GM19240 (cell line): ENCODE measurements around the gene COPS9.
A peak's percentile ranks its signal among the peaks of the same experiment; 100 is the strongest.

Experiments
- DNase-seq: peaks from one replicate; pipeline ENCODE4 v3.0.0; 2011; ENCODE audit warnings: low spot score; ENCODE audit not compliant: insufficient read length

Gene COPS9

DNA sequence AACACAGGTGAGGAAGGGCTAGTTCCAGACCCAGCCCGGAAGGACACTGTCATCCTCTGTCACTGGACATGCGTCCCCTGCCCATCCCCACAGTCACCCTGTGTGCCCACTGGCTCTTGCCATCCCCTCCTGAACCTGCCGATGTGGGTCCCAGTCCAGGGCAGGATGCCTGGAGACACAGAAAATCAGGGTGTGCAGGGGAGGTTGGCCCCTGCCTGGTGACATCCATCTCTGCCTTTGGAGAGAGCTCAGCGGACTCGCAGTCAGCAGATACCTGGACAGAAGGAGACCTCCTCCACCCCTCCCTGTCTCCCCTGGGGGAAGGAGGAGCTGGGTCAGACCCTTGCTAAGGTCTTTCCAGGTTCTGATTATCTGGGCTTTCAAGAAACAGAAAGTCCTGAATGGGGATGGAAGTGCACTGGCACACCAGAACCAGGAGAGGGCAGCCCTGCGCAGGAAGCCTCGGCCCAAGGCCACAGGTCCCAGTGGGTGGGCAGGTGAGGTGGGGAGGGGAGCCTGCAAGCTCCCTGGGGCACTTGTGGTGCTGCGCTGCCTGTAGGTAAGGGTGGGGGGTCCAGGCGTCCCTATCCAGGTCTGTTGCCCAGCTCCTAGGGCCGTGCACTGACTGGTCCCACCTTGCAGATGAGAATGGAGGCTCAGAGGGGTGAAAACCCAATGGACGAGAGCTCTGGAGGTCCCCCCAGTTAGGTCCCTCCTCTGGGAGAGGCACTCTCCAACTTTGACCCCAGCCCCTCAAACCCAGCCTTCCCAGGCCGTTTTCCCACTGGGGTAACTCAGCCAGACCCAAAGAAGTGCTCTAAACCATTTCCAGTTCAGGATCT is 14.1 kb upstream of the COPS9 start:
- DNase-seq = peak; percentile 68

DNA sequence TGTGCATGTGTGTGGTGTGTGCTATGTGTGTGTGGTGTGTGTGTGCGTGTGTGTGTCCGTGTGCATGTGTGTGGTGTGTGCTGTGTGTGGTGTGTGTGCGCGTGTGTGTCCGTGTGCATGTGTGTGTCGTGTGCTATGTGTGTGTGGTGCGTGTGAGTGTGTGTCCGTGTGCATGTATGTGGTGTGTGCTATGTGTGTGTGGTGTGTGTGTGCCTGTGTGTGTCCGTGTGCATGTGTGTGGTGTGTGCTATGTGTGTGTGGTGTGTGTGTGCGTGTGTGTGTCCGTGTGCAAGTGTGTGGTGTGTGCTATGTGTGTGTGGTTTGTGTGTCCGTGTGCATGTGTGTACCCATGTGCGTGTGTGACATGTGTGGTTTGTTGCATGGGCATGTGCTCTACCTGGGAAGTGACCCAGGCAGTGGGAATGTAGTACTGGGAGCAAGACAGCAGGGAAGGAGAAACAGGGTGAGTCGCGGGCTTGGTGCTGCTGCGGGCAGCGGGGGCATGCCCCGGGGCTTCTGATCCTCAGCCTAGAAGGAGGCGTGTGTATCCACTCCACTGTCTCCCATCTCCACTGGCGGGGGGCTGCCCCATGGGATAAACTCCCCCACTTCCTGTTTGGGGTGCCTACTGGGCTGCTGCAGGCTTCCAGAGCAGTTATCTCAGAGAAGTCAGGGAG is 11.9 kb upstream of the COPS9 start:
- no peak for DNase-seq

DNA sequence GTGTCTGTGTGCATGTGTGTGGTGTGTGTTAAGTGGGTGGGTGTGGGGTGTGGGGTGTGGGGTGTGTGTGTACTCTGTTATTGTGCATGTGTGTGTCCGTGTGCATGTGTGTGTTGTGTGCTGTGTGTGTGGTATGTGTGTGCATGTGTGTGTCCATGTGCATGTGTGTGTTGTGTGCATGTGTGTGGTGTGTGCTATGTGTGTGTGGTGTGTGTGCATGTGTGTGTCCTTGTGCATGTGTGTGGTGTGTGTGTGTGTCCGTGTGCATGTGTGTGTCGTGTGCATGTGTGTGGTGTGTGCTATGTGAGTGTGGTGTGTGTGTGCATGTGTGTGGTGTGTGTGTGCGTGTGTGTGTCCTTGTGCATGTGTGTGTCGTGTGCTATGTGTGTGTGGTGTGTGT is 11.3 kb upstream of the COPS9 start:
- no peak for DNase-seq

DNA sequence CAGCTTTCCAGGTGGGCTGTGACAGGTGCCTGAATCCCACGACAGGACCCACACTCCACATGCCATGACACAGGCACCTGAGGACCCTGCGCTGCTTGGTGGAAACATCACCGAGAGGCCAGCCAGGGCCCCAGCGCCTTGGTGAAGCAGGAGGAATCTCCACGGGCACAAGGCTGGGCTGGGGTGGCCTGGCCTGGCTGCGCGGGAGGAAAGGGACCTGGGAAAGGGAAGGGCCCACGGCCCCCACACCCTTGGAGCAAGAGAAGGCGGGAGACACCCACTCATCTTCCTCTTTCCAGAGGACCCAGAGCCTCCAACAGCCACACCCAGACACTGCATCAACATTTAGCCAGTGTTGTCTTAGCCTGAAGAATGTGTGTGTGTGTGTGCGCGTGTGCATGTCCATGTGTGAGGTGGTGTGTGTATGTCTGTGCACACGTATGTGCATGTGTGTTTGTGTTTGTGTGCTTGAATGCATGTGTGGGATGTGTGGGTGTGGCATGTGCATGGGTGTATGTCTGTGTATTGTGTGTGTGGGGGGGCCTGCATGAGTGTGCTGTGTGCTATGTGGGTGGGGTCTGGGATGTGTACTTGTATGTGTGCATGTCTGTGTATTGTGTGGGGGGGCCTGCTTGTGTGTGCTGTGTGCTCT is 10.6 kb upstream of the COPS9 start:
- DNase-seq = no peak

DNA sequence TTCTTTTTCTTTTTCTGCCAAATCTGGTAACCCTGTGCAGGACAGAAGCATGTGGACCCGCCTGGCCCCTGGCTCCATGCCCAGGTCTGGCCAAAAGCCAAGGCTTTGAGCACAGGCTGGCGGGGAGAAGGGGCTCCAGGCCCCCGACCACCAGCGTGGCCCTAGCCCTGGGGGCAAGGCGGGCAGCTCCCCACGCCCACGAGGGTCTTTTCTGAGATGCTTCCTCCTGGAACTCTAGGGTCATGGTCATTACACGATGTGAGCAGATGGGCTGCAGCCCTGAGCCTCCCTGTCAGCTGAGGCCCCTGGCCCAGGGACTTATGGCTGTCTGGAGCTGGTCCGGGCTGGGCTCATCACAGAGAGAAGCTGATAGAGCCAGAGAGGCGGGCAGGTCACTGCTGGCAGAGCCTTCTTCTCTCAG is 10.0 kb upstream of the COPS9 start:
- DNase-seq = no peak

DNA sequence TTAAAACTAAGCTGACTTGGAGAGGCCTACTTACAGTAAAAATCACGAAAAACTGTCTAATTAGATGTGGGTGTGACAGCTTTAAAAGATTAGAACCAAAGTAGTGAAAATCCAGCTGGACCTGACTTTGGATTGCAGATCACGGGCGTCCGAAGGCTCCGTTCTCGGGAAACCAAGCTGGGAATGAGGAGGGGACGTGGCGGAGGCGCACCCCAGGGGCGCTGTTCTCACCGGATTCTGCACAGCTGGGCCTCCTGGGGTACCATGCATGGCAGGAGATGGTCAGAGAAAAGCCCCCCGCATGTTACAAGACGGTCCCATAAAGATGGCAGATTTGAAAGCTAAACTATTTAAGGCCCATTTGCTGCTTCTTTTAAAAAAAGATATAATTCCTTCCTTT is 9.4 kb upstream of the COPS9 start:
- no peak for DNase-seq

DNA sequence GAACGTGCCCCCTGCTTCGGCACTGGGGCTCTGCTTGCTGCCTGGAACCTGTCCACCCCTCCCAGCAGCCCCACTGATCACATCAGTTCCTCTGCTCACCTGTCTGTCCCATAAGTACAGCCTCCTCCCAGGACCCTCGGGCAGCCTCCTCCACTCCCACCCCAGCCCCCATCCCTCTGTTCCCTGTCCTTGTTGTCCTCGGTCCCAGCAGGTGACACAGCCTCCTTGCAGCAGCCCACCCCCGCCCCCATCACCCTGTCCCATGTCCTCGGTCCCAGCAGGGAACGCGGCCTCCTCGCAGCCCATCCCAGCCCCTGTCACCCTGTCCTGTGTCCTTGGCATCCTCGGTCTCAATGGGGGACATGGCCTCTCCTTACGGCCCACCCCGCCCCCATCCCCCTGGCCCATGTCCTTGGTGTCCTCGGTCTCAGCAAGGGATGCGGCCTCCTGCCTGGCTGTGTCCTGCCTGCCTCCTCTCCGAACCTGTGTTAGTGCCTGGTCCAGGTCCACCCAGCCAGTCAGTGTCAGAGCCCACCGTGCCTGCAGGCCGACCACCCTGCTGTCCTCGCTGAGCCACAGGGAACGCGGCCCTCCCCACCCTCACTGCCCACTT is 8.7 kb upstream of the COPS9 start:
- no peak for DNase-seq

DNA sequence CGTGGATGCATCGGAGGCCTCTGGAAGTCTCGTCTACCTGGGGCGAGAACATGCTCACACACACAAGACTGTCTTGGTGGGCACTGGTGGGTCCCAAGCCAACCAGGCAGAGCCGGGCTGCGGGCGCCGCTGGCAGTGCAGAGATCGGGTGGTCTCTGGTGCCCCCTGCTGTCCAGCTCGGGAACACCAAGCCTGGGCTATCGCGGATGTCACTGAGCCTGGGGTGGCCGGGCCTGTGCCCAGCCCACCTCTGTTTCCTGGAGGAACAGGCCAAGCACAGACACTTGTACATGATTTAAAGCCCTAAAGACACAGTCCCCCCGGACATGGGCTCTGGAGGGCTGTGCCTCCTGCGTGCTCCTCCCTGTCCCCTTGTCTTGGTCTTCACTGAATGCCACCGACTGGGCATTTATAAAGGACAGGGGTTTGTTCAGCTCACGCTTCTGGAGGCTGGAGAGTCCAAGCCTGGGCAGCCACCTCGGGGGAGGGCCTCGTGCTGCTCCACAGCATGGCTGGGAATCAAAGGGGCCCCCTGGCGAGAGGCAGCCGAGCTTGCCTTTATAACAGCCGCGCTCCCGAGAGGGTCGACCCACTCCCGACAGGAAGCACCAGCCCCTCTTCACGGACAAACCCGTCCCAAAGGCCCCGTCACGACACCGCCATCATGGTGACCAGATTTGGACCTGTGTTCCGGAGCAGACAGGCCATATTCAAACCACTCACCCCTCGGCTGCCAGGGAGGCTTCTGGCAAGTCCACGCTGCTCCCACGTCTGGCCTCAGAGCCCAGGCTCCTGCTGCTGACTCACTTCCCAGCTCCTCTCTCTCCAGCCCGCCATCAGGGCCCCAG is 7.9 kb upstream of the COPS9 start:
- peak; percentile 70 for DNase-seq

DNA sequence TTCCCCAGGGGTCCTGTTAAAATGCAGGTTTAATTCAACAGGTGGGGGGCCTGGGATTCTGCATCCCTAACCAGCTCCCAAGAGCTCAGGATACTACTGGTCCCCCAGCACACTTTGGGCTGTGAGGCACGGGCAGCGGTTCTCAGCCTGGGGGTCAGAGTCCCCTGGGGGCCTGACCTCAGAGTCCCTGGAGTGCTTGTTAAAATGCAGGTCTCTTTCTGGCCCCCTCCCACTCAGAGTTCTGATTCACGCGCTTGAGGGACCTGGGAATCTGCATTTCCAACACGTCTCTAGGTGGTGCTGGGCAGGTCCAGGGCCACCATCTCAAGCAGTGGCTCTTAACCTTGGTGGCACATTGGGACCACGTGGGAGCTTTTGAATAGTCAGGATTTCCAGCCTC is 7.2 kb upstream of the COPS9 start:
- no peak for DNase-seq

DNA sequence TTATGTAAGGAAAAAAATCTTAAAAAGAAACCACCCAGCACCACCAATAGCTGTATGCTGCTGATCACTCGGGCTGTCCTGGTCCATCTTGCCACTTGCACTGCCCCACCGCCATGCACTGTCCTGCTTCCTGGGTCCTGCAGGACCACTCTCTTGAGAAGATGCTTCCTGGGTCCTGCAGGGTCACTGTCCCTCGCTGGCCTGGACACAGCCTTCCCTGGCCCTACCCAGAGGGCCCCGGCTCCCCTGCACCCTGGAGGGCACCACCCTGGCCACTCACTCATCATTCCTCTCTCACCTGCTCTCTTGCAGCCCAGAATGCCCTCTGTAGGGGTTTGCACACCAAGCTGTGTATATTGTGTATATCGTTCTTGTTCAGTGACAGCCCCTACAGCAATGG is 6.8 kb upstream of the COPS9 start:
- no peak for DNase-seq

DNA sequence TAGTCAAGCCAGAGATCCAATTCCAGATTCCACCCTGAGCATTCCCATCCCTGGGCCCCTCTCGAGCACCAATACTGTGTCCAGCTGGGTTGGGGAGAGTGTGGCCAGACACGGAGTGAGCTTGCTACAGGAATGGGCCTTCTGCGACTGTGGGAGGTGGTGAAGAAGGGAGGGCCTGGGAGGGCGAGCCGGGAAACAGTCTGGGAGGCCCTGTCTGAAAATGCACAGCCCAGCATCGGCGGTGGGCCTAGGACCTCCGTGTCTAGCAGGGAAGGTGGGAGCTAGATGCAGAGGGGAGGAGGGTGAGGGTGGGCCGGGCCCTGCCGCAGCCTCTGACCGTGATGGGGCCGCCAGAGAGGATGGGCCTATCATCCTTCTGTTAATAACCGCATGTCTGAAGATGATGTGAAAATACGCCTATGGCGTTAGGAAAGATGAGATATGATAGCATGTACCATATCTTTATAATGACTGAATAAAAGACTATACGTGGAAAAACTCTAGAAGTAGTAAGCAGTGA is 6.2 kb upstream of the COPS9 start:
- DNase-seq = no peak

DNA sequence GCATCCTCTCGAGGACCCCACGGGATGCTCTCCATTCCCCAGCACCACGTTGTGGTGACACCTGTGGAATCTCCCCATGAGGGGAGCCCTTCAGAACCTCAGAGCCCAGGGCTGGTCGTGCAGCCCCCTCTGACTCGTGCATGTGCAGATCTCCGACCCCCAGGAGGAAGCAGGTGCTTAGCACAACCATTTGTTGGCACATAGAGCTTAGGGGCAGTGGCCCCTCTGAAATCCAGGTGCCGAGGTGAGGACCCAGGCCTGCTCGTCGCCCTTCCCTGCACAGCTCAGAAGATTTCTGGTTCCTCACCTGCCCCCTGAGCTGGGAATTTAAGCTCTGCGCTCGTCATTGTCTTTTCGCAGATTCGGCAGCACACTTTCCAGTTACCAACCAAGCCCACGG is 5.6 kb upstream of the COPS9 start:
- no peak for DNase-seq

DNA sequence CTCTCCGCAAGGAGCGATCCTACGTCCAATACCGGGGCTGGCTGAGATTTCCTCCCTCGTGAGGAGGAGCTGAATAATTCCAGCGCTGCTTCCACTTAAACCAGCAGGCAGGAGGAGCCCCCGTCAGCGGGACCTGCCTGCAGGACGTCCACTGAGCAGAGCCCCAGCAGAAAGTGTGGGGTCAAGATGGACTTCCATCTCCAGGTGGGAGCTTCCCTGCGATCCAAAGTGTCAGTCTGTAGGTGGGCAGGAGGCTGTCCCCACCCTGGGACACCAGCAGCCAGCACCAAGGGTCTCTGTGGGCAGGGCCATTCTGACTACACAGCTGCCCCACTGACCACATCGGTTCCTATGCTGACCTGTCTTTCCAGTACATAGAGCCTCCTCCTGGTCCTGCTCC is 4.8 kb upstream of the COPS9 start:
- DNase-seq = no peak

DNA sequence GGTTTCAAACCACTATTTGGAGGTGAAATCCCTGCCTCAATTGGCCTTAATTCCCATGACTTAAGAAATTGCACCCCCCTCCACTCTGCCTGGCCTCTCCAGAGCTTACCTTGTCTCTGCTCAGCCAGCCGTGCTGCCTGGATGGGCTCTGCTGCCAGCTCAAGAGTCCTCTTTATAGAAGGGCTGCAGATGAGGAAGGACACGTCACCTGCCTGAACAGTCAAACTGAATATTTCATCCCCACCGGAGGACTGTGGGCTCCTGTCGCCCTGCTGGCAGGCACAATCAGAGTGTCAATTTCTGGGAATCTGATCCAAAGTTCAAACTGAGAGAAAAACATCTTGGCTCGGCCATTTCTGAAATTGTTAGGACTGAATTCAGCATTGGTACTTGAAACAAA is 4.4 kb upstream of the COPS9 start, which contains the start of gene OTOS:
TSS of gene OTOS (minus strand) at position 148 of the 400 bp plus-strand sequence. CDS start 332 bp downstream, outside the sequence.
- no peak for DNase-seq

DNA sequence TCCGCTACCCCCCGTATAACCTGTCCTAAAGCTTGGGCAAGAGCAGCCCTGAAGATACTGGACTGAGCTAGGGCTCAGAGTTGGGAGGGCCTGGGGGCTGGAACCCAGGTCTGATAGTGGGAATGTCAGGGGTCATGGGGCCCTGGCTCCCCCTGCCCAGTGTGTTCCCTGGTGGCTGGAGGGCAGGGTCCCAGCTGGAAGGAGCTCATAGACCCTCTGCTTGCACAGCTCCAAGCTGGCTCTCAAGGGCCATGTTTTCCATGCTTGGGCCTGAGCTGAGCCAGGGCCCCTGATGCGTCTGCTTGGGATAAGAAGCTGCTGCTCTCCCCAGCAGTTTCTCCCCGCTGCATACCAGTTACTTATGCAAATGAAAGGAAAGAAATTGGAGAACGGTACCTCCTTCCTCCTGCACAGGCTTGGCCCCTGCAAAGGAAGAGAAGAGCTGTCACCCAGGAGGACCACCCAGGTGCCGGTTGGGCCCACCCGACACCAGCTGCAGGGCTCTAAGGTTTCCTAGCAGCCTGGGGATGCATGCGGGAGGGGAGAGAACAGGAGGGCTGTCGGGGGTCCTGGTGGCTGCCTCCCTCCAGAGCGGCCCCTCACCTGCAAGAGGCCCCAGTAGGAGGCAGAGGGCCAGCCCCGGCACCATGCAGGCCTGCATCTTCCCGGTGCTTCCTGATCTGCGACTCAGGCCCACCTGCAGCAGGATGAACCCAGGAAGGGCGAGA is 3.7 kb upstream of the COPS9 start:
- no peak for DNase-seq

DNA sequence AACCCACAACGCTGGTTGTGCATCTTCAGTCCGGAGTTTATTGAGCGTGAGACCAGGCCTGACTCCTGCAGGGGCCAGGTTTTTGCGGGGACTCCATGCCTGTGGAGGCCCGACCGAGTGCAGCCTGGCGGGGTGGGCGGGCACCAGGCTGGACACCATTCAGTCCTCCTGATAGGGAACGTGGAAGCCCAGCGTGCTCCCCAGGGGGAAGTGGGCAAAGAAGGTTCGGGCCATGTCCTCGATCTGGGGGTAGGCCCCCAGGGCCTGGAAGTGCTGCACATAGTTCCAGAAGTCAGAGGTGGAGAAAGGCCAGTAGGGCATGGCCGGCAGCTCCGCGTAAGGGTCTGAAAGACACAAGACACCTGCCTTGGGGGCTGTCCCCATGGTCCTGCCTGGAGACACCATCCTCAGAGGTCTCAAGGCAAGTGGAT is 2.9 kb upstream of the COPS9 start:
- DNase-seq = no peak

DNA sequence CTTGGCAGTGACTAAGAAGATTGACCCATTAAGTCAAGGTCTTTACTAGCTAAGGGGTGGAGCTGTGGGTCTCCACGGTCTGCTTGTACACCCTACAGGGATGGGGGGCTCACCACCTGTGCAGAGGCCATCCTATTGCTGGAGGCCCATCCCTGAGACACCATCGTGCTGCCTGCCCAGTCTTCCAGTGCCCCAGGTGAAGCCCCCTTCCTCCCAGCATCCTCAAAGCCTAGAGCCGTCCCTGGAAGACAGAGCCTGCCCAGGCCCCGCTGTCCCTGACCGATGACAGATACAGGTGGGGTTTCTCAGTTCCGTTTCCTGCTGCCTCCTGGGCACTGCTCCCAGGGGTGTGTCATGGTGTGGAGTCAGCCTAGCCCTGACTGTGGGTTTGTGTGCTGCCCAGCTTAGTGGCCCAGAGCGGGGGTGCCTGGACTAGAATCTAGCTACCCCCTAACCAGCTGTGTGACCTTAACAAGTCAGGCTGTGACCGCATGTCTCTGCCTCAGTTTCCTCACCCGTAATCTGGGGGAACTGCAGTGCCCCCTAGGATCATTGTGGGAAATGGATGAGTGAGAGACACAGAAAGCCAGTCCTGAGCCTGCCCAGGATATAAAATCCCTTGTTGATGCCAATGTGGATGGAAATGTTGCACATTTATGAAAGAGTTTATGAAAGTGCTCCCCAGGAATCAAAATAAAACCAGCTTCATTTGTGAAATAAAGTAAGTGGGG is 2.3 kb upstream of the COPS9 start:
- DNase-seq = no peak

DNA sequence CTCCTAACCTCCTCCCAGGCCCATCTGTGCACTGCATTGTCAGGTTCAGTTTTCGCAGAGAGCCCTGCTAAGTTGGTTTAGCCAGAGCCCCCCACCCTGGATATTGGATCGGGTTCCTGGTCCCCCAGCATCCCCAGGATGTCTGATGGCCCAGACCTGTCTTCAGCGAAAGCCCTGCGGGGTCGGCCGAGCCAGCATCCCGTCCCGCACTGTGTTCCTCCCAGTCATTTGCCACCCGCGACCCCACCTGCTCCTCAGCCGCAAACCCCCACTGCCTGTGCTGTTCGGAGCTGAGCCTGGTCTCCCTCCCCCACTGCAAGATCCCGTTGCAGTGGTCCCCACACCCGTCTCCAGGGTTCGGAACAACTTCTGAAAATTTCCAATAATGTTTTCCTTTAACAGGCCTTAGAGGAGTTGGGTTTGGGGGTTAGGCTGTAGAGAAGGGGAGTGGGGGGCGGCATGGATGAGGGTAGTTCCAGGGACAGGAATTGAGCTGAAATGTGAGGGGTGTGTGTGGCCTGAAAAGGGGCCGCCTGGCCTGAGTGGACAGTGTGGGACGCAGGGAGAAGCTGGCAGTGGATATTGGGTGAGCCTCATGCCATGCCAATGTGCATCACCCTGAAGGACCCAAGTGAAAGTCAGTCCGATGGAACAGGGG is 1.6 kb upstream of the COPS9 start:
- no peak for DNase-seq
